Adrenal gland (tissue), 5 donors: ENCODE measurements around the gene TEX11.

Experiments used
- CTCF ChIP-seq, 6 experiments: fragments of 450-650 bp in 4 of 6; fragments of 200-600 bp in 2 of 6; sonication (generic) in 1 of 6; IDR thresholded peaks; 1 replicate in 5 of 6; 2 replicates in 1 of 6; pipeline versions ENCODE4 v1.5.1 to v1.8.0; 2016 to 2021; ENCODE audit warnings: antibody characterized with exemption in 6 of 6, mild to moderate bottlenecking in 2 of 6, moderate library complexity in 1 of 6
- POLR2A ChIP-seq, 2 donors: fragments of 450-650 bp; IDR thresholded peaks; one replicate each; pipeline ENCODE4 v1.6.1; 2017; ENCODE audit warnings: antibody characterized with exemption in 2 of 2, mild to moderate bottlenecking in 2 of 2, moderate library complexity in 1 of 2
- donor health status: DM: no; HTN: no; CAD: no.

- TF ChIP-seq CTCF (IDR thresholded peaks at IDR 0.05) (no peak), POLR2A (IDR thresholded peaks at IDR 0.05) (no peak)
Observed at GRCh38 chrX:70500826-70501225, 407.7 kb downstream of the TEX11 start.
